ENCODE results near the gene GTPBP2. TPM values are rescaled to one million over a fixed set of nuclear protein-coding genes. Genes with fewer than 3 reads are reported as not detected.

GTPBP2 gene
- total and polyA plus RNA-seq, 2 of the 8 experiments (the other 6 are each of a cell fraction or from before 2014, with no cell fraction given) = 58.3 to 86.1 TPM

DNA sequence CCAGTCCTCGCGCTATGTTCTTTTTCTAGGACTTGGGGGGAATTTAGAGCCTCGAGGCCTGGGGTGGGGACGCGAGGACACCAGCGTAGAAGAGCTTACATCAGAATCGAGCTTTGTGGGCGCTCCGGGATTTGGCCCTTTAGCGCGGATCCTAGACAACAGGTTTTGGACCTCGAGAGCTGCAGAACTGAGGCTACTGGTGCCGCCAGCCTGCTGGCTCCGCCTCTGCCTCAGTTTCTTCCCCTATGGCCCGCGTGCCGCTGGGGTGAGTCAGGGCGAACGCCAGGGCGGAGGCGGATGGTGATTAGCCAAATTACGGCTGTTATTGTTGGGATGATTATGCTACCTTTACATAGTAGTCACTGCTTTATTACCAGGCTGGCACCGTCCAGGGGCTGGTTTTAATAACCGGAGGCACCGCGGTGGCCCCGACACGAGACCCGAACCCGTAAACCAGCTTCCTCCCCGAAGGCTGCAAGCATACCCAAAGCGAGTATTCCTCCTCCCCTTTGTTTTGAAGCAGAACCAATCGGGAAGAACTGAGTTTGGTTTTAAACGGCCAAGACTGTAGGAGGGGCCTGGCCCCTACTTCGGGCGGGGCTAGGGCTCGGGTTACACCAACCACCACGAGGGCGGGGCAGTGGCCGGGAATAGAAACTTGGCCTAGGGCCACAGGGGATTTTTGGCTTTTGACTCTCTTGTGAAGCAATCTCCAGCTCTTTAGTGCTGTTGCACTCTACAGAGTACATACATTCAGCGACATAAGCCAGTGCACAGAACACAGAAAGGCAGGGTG lies 639 bp upstream of the GTPBP2 start (continued):
- TF ChIP-seq RNF2 (IDR thresholded peaks at IDR 0.05; ENCODE audit: borderline replicate concordance, low read depth, low read length, missing control alignments, poor library complexity, severe bottlenecking) (no peak), BCL11A (IDR thresholded peaks at IDR 0.05; ENCODE audit: low read depth in 2 of 2, low read length in 2 of 2) (no peak), ZNF274 (IDR thresholded peaks at IDR 0.05; ENCODE audit: borderline replicate concordance, extremely low read depth, low read length) (no peak), RBBP5 (IDR thresholded peaks at IDR 0.05; ENCODE audit: borderline replicate concordance, low read depth, low read length) (no peak; the same call in none of the 2 replicates), NANOG (IDR thresholded peaks at IDR 0.05; ENCODE audit: insufficient read depth, low read depth, low read length, poor library complexity, severe bottlenecking) (no peak), RFX5 (IDR thresholded peaks at IDR 0.05; ENCODE audit: borderline replicate concordance, low read depth, low read length) (no peak)
